ENCODE results near the gene CDIP1. TPM values are rescaled to one million over a fixed set of nuclear protein-coding genes. Genes with fewer than 3 reads are reported as not detected.

CDIP1 gene
- total RNA-seq, 1 donor from 2014 or later = 4.7 TPM

DNA sequence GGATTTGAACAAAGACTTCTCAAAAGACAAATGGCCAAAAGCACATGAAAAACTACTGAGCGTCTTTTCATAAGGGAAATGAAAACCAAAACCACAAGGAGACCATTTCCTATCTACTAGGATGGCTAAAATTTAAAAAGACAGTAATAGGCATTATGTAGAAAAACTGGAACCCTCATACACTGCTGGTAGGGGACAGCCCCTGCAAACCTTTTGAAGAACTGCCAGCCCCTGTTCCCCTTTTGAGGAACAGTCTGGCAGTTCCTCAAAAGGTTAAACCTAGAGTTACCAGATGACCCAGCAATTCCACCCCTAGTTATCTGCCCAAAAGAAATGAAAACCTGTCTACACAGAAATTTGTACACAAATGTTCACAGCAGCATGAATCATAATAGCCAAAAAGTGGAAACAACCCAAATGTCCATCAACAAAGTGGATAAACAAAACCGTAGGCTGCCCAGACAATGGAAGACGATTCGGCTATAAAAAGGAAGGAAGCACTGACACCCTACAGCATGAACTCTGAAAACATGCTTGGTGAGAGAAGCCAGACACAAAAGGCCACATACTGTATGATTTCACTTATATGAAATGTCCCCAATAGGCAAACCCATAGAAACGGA is 22.9 kb downstream of the CDIP1 start:
- DNase-seq (ENCODE audit: low read depth in 2 of 2) = peak; percentile 77 to 94

DNA sequence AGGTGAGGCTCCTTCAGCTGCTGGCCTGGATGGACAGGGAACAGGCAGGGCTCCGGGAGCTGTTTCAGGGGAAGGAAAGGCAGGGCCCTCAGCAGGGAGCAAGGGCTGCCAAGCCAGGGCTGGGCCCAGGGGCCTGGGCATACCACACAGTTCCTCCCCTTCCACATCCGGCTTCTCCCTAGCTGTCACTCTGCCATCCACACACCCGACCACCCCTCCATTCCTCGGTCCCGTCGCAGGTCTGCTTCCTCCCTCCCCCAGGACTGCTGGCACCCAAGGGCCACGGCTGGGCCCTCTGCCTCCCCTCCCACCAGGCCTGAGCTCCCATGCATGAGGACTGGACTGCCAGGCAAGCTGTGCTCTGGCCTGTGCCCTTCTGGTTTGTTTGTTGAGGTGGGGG is 24.0 kb downstream of the CDIP1 start:
- DNase-seq (ENCODE audit: low read depth in 2 of 2) = no peak

DNA sequence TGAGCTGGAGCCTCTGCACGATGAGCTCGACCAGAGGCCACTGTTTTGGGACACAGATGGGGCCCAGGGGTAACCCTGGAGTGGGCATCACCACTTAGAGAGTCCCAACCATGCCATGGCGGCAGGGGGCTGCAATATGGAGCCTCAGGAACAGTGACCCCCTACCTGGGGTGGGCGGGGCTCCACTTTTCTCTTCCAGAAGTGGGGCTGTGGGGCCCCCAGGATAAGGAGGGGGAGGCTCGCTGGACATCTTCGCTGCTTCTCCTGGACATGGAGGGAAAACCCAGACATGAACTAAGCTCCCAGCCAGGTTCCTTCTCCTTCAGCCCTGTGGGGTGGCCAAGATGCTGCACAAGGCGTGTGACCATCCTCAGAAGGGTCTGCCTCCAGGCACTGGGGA is 24.7 kb downstream of the CDIP1 start:
- no peak for DNase-seq (ENCODE audit: low read depth in 2 of 2)

DNA sequence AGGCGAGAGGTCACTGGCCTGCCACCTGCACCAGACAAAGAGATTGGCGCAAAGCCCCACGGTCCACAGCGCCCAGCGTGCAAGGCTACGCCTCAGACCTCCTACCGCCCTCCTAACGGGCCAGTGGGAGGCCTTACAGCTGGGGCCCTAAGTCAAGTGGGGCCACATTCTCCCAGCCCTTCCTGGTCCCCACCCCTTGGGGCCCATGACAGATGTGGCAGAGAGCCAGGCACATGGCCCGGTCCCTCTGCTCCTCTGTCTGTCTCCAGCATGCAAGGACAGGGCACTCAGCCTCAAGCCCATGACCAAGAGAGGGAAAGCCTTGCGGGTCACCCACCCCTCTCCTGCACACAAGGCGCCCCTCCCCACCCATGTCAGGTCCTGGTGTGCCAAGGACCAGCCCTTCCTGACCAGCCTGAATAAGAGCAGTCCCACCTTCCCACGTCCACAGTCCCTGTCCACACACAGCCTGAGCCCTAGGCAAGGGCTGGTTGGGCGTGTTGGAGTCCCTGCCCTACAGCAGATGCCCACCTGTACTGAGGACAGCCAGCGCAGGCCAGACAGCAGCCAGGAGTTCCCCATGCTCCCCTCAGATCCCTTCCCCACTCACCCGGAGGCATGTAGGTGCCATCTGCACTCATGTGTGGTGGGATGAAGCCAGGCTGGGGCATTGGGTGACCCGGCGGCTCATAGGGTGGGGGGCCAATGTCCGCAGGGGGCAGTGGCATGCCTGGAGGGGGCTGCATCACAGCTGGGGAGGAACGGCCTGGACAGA is 25.3 kb downstream of the CDIP1 start:
- no peak for DNase-seq (ENCODE audit: low read depth in 2 of 2)

DNA sequence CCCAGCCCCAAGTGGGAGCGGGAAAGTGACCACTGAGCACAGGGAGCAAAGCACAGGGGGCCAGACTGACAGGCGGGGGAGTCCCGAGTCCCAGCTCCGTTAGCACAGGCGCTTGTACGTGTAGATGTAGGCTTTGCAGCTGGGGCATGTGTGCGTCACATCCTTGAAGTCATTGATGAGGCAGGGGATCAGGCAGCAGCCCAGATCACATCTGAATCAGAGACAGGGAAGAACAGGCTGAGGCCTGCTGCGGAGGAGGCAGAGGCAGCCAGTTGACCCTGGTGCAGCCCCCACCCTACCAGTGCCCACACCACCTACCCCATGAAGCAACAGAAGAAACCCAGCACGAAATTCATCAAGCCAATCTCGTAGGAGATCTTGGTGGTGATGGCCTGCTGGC is 26.1 kb downstream of the CDIP1 start:
- DNase-seq (ENCODE audit: low read depth in 2 of 2) = no peak

DNA sequence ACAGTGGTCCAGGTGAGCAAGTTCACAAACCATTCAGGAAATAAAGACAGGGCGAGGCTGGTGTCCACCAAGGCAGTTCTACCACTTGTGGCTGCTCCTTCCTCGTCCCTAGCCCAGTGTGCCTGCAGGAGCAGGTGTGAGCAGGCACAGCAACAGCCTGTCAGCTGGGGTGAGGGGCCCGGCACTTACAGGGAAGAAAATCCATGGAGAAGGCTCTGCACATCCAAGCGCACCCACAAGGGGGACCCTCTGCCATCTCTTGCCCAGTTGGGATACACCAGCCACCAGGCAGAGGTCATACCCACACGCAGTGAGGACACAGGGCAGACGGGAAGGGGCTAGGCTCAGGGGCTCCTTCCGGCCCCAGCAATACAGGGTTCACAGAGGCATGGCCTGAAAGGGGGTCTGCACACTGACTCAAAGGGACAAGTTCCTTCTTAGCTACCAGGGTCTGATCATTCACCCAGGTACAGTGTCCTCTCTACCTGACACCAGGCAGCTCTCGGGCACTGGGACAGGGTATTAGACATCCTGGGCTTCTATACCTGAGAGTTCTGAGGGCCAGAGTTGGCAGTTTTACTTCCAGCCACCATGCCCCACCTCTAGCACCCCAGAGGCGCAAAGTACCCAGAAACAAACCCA is 27.0 kb downstream of the CDIP1 start:
- peak in 1 of 2 donors; percentile 69 for DNase-seq (ENCODE audit: low read depth in 2 of 2)

DNA sequence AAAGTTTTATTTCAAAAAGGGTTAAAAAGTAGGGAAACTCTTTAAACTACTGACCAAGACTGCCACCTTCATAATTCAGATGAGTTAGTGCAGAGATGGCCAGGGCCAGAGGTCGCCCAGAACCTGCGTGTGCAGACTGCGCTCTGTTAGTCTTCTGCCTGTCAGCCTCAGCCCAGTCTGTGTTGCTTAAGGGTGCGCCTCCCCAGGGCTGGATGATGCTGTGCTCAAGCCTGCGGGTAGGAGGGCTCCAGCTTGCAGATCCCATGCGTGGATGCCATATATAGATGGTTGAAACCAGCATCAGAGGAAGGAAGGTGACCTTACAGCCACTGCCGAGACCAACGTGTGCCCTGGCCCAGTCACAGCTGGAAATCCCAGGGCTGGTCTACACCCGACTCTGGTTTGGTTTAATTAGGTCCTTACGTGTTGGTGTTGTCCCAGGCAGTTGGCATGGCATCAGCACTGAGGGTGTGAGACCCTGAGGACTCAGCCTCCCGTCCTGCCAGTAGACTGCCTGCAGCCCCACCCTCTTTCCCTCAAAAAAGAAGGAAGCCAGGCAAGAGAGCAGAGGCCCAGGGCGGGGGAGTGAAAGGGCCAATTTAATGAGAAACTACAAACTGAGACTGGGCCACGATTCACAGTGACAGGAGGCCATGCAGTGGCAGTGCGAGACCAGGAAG is 27.7 kb downstream of the CDIP1 start:
- no peak for DNase-seq (ENCODE audit: low read depth in 2 of 2)

DNA sequence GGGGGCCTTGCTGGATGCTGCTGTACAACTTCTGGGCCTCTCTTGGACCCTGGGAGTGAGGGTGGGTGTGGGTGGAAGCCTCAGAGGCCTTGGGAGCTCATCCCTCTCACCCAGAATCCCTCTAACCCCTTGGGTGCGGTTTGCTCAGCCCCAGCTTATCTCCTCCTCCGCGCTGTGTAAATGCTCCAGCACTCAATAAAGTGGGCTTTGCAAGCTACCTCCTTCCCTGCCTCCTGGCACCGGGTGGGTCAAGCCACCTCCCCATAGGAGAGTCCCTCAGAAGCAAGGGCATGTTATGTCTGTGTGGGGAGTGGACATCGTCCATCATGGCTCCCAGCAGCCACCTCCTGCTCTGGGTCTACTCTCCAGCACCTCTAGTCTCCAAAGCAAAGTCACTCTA is 28.4 kb downstream of the CDIP1 start:
- DNase-seq (ENCODE audit: low read depth in 2 of 2) = no peak

DNA sequence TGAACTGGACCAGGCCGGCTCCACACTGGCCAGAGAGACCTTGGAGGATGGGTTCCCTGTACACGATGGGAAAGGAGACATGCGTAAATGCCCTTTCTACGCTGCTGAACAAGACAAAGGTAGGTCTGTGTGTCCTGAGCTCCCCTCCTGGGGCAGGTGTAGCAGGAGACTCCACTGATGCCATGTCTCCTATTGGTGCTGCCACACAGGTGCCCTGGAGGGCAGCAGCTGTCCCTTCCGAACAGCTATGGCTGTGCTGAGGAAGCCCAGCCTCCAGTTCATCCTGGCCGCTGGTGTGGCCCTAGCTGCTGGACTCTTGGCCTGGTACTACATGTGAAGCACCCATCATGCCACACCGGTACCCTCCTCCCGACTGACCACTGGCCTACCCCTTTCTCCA is 29.2 kb downstream of the CDIP1 start:
- DNase-seq (ENCODE audit: low read depth in 2 of 2) = no peak

DNA sequence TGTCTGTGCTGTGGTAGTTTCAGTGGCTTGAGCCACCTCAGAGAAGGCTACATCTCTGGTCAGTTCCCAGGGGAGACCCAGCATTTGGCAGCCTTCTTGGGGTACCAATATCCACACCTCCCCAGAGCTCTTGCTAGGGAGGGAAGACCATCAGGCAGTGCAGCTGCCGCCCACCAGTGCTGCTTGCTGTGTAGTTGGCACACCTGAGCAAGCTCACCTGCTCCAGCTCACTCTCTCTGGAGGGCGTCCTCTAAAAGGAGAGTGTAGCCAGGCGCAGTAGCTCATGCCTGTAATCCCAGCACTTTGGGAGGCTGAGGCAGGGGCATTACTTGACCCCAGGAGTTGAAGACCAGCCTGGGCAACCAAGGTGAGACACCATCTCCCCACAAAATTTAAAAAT is 29.8 kb downstream of the CDIP1 start:
- no peak for DNase-seq (ENCODE audit: low read depth in 2 of 2)

DNA sequence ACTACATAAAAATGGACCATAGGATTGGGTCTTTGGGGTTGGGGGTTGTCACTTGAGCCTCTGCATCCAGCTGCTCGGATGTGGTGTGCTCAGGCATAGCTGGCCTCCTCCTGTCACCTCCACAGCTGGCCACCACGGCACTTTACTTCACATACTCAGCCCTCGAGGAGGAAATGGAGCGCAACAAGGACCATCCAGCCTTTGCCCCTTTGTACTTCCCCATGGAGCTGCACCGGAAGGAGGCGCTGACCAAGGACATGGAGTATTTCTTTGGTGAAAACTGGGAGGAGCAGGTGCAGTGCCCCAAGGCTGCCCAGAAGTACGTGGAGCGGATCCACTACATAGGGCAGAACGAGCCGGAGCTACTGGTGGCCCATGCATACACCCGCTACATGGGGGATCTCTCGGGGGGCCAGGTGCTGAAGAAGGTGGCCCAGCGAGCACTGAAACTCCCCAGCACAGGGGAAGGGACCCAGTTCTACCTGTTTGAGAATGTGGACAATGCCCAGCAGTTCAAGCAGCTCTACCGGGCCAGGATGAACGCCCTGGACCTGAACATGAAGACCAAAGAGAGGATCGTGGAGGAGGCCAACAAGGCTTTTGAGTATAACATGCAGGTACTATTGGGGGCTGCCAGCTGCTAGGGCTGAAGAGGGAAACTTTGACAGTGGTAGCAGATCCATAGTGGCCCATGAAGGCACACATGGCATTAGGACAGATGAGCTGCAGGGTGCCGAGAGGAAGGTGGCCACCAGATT is 30.8 kb downstream of the CDIP1 start:
- DNase-seq (ENCODE audit: low read depth in 2 of 2) = no peak

DNA sequence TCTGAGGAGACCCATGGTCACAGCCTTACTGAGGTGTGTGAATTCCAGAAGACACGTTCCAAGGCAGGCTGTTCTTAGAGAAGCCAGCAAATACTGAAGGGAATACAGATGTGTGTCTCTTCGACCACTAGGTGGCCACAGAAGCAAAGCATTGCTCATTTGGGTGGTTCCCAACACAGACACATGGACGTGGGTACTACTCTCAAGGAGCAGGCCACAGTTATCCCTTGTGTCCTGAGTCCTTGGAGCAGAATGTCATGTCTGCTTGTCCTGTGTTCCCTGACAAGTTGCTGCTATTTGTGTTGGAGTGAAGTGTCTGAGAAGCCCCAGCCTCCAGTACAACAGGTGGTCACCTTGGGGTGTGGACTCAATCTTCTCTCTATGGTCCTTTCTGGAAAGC is 32.1 kb downstream of the CDIP1 start:
- DNase-seq (ENCODE audit: low read depth in 2 of 2) = peak; percentile 55 to 80

DNA sequence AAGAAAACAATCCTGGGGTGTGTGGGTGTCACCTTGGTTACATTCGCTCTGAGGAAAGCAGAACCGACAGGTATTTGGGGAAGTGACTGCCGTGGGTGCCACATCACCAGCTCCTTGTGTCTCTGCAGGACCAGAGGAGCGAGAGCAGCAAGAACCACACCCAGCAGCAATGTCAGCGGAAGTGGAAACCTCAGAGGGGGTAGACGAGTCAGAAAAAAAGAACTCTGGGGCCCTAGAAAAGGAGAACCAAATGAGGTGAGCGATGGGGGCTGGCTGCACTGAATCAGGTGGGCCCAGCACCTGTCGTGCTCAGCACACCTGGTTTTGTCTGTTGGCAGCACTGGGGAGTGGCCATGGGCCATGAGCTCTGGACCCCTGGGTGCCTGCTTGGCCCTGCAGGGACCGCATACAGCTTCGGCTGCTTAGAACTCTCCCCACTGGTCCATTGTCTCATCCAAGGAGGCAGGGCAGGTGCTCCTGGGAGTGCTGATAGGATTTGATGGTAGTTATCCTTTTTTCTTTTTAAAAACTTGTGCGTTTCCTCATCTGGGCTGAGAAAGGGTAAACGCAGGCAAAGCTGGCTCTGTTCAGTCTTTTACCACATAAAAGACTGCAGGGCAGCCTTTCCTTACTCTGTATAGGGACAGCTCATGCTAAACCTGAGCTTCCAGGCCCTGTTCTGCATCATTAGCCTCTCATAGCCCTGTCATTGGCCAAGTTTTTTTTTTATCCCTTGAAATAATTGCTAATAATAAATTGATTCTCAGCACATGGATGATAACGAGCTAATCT is 33.0 kb downstream of the CDIP1 start:
- no peak for DNase-seq (ENCODE audit: low read depth in 2 of 2)

DNA sequence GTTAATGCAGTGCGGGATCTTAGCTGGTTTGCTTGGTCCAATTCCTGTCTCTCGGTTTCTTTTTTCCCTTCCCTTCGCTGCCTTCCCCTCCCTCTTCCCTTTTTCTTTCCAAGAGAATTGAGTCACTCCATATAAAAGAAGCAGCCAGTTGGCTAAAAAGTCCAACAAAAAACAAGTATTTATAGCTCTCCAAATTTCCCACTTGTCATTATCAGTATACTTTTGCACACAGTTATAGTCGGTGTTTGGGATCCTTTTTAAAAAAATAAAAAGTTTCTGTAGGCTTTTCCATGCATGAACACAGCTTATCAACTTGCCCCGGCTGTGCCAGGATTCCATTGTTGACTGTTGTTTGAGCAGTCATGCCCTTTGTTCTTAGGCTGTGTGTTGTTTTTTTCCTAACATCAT is 37.5 kb downstream of the CDIP1 start:
- DNase-seq (ENCODE audit: low read depth in 2 of 2) = peak; percentile 80 to 87

DNA sequence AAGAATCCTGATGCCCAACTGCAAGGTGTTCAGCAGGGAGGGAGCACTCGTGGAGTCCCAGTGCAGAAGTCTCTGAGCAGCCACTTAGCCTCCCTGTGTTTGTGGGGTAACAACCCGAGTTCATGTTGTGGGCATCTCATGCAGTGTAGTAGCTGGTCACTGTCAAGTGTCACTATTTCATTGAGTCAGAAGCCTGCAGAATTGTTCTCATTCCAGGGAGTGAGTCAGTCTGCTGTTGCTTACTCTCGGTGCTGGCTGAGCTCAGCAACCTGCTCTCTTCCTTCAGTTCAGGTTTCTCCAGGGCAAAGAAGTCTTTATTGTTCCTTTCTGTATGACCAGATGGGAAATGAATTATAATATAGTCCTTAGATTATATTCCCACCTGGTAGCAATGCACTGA is 38.3 kb downstream of the CDIP1 start:
- peak in 1 of 2 donors; percentile 85 for DNase-seq (ENCODE audit: low read depth in 2 of 2)

DNA sequence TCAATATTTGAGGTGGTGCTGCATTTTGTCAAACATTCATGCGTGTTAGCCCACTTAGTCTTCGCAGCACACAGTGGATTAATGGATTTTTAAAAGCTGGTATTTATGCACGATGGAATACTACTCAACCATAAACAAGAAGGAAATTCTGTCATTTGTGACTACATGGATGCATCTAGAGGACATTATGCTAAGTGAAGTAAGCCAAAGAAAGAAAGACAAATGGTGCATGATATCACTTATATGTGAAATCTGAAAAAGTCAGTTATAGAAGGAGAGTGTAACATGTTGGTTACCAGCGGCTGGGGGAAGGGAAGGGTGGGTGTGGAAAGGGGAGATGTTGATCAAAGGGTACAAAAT is 39.4 kb downstream of the CDIP1 start:
- no peak for DNase-seq (ENCODE audit: low read depth in 2 of 2)

DNA sequence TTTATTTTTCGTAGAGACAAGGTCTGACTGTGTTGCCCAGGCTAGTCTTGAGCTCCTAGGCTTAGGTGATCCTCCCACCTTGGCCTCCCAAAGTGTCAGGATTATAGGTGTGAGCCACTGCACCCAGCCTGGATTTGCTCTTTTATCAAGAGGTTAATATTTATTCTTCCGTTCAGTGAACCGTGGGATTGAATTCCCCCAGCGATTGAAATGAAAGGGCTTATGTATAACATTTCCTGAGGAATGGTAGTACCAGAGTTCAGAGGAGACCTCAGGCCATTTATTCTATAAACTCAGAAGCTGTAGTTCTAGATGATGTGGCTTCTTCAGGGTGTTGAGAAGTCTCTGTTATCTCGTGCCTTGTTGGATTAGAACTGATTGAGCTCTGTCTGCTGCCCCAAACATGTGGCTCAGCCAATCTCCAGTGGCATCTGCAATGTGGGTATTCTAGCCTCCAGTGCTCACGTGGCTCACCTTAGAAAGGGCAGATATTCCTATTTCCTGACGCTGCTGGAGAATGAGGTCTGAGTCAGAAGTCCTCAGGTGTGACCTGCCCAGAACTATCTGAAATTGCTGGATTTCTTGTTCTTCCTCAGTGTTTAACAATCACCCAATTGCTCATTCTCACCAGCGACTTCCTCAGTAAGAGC is 39.9 kb downstream of the CDIP1 start:
- DNase-seq (ENCODE audit: low read depth in 2 of 2) = no peak

DNA sequence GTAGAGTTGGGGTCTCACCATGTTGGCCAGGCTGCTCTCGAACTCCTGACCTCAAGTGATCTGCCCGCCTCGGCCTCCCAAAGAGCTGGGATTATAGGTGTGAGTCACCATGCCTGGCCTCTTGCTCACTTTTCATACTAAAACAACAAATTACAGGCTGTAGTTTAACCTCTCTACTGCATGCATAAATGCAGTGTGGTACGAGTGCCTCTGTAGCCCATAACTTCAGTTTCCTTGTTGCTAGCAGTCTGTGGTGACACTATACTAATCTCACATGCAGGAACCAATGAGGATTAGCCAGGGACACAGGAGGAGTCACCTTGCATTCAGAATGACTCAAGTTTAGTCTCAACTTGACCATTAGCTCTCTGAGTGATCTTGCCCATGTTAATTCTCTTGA is 42.3 kb downstream of the CDIP1 start:
- no peak for DNase-seq (ENCODE audit: low read depth in 2 of 2)

DNA sequence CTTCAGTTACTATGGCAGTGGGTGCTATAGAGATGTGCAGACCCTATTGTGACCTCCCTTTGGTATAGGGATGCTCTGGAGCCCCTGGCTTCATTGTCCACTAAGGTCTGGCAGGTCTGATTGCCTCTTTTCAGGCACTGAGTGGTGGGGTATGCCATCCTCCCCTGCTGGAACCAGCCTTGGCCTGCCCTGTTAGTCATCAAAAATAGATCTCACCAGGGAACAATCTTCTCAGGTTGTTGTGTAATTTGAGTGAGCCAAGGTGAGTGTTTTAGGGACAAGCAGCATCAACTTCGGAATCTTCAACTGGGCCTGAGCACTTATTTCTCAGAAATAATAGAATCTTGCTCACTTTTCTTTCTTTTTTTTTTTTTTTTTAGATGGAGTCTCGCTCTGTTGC is 42.8 kb downstream of the CDIP1 start:
- DNase-seq (ENCODE audit: low read depth in 2 of 2) = no peak

DNA sequence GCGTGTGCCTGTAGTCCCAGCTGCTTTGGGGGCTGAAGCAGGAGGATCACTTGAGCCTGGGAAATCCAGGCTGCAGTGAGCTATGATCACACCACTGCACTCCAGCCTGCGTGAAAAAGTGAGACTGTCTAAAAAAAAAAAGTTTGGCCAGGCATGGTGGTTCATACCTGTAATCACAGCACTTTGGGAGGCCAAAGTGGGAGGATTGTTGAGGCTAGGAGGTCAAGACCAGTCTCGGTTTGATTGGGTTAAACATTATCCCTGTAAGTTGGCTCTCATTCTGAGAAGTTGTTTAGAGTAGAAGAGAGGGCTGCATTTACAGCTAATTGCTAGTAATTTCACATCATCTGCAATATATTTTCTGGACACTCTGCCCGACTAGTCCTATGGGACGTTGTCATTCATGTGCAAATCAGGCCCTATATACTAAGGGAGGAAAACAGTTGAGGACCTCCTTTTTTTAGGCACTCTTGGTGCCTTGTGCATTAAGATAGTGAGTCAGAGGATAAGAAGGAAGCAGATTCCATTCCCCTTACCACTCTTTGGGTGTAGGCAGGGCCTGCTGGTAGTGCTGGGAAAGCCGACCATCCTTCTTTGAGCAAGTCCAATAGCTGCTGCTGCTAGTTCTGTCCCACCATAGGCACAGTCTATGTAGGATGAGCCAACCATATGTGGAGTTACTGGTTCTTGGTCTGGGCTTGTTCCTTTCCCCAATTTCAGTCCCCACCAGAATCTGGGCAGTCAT is 43.7 kb downstream of the CDIP1 start:
- DNase-seq (ENCODE audit: low read depth in 2 of 2) = no peak

Measured in dermis microvascular lymphatic vessel endothelial cell (primary cell).